Measurements from ENCODE around the gene SSRP1. TPM values are rescaled to one million over a fixed set of nuclear protein-coding genes. Genes with fewer than 3 reads are reported as not detected.

The SSRP1 gene
- total RNA-seq, 3 donors from 2014 or later: 59.5 to 79.3 (median 65.8) TPM

GRCh38 chr11:57370251-57370650 is 34.6 kb upstream of the SSRP1 start:
- TF ChIP-seq CTCF (IDR thresholded peaks at IDR 0.05): no peak
- H3K4me1 ChIP-seq (ENCODE audit: low read depth): no peaks in the 10 kb centered on the region
- ATAC-seq (no peak), DNase-seq (no peak)
- H3K36me3 ChIP-seq (ENCODE audit: low read depth): no peaks in the 10 kb centered on the region
- intact Hi-C loops (cut with DNase I, micrococcal nuclease): no loop called here
- H3K9me3 ChIP-seq: no peaks in the 10 kb centered on the region
- no peak overlapping the region for H3K4me3 ChIP-seq

GRCh38 chr11:57368845-57369232 is 33.1 kb upstream of the SSRP1 start:
- Histone ChIP-seq H3K9me3 (no peaks in the 10 kb centered on the region), H3K4me1 (ENCODE audit: low read depth) (no peaks in the 10 kb centered on the region), H3K36me3 (ENCODE audit: low read depth) (no peaks in the 10 kb centered on the region), H3K4me3 (no peak overlapping the region)
- DNase-seq: no peak
- no peak for TF ChIP-seq CTCF (IDR thresholded peaks at IDR 0.05)
- no peak for ATAC-seq
- intact Hi-C loops (cut with DNase I, micrococcal nuclease): no loop called here

GRCh38 chr11:57368106-57368844 is 32.6 kb upstream of the SSRP1 start:
- intact Hi-C loops (cut with DNase I, micrococcal nuclease): no loop called here
- TF ChIP-seq CTCF (IDR thresholded peaks at IDR 0.05): no peak
- H3K36me3 ChIP-seq (ENCODE audit: low read depth): no peaks in the 10 kb centered on the region

GRCh38 chr11:57364851-57365660 is 29.4 kb upstream of the SSRP1 start:
- DNase-seq (no peak), ATAC-seq (no peak)
- Histone ChIP-seq H3K4me3 (no peak overlapping the region), H3K36me3 (ENCODE audit: low read depth) (no peaks in the 10 kb centered on the region), H3K4me1 (ENCODE audit: low read depth) (no peaks in the 10 kb centered on the region), H3K9me3 (no peaks in the 10 kb centered on the region)
- no peak for TF ChIP-seq CTCF (IDR thresholded peaks at IDR 0.05)
- intact Hi-C loops (cut with DNase I, micrococcal nuclease): no loop called here

More at GRCh38 chr11:57368106-57368844, 32.6 kb upstream of the SSRP1 start:
- DNase-seq (no peak), ATAC-seq (no peak)
- Histone ChIP-seq H3K4me1 (ENCODE audit: low read depth) (no peaks in the 10 kb centered on the region), H3K4me3 (no peak overlapping the region), H3K9me3 (no peaks in the 10 kb centered on the region)

GRCh38 chr11:57363131-57364080 is 27.7 kb upstream of the SSRP1 start:
- Histone ChIP-seq H3K4me1 (ENCODE audit: low read depth) (no peaks in the 10 kb centered on the region), H3K9me3 (no peaks in the 10 kb centered on the region), H3K36me3 (ENCODE audit: low read depth) (no peaks in the 10 kb centered on the region), H3K4me3 (no peak overlapping the region)
- intact Hi-C loops (cut with DNase I, micrococcal nuclease): no loop called here
- DNase-seq (no peak), ATAC-seq (no peak)
- TF ChIP-seq CTCF (IDR thresholded peaks at IDR 0.05): no peak
